ENCODE data around the gene GSG1L.

Gene GSG1L

DNA sequence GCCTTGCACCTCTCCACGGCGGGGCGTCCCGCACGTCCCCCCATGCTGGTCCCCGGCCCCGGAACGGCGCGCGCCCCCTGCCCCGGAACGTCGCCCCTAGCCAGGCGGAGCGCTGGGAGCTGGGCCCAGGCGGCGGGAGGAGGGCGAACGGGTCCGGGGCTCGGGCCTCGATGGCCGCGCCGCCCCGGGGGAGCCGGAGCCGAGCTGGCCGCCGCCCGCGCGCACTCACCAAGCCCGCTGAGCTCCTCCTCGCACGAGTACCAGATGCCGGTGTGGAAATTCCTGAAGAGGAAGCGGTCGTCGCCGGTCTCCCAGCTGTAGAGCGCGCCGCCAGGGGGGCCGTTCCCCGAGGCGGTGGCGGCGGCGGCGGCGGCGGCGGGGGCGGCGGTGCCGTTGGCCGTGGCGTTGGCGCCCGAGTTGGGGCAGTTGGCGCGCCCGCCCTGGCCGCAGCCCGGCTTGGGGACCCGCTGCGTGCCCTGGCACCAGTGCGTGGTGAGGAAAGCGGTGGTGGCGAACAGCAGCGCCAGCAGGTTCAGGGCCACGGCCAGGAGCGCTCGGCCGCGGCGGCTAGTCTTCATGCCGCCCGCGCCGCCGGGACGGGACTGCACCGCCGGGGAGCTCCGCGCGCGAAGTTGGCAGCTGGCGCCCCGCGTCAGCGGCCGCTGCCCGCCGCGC is 530 bp downstream of the GSG1L start:
- DNase-seq (ENCODE audit: low read depth): no peak

DNA sequence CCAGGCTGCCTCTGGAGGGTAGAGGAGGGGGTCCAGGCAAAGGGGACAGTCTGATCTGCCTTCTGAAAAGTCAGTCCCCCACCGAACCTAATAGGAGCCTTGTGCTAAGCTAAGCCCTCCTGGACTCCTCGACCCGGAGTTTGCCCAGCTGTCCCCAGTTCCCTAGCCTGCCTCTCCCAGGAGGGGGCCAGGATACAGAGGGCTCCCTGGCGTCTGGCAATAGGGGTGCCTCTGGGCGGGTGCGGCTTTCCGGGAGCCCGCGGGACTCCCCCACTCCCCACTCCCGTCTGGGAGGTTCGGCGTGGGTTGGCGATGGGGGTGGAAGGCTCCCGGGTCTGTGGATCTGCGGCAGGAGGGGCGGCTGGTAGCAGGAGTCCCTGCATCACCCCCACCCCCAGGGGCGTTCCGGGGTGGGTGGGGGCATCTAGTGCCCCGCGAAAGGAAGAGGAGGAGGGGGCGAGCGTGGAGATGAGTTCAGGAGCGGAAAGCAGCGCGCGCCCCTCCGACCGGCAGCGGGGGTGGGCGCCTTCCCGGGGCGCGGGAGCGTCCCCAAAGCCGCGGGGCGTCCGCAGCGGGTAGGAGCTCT is 1.2 kb downstream of the GSG1L start:
- DNase-seq (ENCODE audit: low read depth): no peak

GRCh38 chr16:28061352-28062101 is 2.0 kb downstream of the GSG1L start:
- no peak for DNase-seq (ENCODE audit: low read depth)

- no peak for DNase-seq (ENCODE audit: low read depth)
Observed at GRCh38 chr16:28059841-28060575, 3.5 kb downstream of the GSG1L start.

- no peak for DNase-seq (ENCODE audit: low read depth)
Observed at GRCh38 chr16:28058839-28059589, 4.5 kb downstream of the GSG1L start.

DNA sequence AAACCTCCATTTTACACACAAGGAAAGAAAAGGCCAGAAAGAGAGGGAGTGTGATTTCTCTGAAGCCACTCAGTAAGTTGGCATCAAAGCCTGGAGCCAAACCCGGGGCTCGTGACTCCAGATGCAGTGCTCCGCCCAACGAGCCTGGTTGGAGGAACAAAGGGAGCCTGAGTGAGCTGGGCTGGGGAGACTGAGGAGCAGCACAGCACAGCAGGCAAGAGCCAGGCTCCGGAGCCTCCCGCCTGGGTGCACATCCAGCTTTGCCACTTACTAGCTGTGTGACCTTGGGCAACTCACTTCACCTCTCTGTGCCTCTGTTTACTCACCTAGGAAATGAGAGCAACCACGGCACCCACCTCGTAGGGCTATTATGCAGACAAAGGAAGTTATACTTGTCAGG is 5.6 kb downstream of the GSG1L start:
- DNase-seq (ENCODE audit: low read depth): no peak

GRCh38 chr16:28053461-28053860 is 10.1 kb downstream of the GSG1L start:
- no peak for DNase-seq (ENCODE audit: low read depth)

DNA sequence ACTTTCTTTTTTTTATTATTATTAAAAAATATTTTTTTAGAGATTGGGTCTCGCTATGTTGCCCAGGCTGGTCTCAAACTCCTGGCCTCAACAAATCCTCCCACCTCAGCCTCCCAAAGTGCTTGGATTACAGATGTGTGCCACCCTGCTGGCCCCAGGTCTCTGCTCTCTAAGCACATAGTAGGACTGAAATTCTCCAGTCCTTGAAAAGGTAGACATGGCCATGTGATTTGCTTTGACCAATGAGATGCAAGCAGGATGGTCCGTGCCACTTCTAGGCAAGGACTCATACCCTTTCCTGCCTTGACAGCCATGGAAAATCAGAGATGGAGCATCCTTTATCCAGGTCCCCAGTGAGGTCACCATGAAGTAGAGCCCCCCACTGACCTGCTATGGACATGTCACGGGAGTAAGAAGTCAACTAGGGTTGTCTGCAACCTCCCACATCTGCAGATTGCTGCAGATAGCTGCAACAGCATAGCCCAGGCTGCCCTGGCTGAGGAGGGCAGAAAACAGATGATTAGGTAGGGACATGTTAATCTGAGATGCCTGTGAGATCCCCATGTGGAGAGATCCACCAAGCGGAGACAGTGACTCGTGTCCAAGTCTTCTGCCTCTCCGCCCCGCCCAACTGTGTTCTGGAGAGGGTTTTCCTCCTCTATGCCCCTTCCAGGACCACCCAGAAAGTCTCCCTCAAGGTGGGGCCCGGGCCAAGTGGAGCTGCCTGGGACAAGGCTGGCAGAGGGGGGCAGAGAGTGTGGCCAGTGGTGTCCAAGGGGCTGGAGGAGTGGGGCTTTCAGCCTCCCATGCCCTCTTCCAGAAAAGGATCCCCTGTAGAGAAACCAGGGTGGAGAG is 11.0 kb downstream of the GSG1L start:
- DNase-seq (ENCODE audit: low read depth): no peak

GRCh38 chr16:28051486-28051885 is 12.0 kb downstream of the GSG1L start:
- no peak for DNase-seq (ENCODE audit: low read depth)

DNA sequence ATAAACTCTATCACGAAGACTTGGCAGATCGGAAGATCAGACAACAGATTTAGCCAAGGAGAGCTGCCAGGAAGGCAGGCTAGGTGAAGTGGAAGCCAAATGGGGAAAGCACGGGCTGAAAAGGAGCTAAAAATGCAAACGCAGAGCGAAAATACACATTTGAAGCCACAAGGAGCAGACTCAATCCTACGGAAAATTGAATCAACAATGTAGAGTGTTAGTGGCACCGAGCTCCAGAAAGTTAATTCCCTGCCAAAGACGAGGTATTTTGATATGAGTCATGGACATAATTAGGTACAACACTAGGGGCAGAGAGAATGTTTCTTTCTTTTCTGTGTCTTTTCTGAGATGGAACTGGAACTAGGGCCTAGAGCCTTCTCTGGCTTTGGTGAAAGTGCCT is 20.7 kb downstream of the GSG1L start:
- no peak for DNase-seq (ENCODE audit: low read depth)

GRCh38 chr16:28041615-28042014 is 21.9 kb downstream of the GSG1L start:
- DNase-seq (ENCODE audit: low read depth): no peak

- DNase-seq (ENCODE audit: low read depth): no peak
Observed at GRCh38 chr16:28040039-28040438, 23.5 kb downstream of the GSG1L start.

GRCh38 chr16:28039493-28039892 is 24.0 kb downstream of the GSG1L start:
- no peak for DNase-seq (ENCODE audit: low read depth)

- no peak for DNase-seq (ENCODE audit: low read depth)
Observed at GRCh38 chr16:28038409-28038808, 25.1 kb downstream of the GSG1L start.

- no peak for DNase-seq (ENCODE audit: low read depth)
Observed at GRCh38 chr16:28035866-28036393, 27.6 kb downstream of the GSG1L start.

DNA sequence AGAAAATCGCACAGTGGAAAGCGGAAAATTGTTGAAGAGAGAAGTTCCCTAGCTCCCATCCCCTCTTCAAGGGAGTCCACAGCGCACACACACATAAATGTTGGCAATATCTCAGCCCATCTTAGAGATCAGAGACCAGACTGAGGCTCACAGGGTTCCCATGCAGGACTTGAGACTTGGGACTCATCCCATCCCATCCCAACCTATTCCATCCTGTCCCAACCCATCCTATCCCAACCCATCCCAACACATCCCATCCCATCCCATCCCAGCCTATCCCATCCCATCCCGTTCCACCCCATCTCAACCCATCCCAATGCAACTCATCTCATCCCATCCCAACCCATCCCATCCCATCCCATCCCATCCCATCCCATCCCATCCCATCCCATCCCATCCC is 29.6 kb downstream of the GSG1L start:
- DNase-seq (ENCODE audit: low read depth): no peak

GRCh38 chr16:28029387-28030002 is 34.0 kb downstream of the GSG1L start:
- DNase-seq (ENCODE audit: low read depth): no peak

GRCh38 chr16:28027055-28027454 is 36.5 kb downstream of the GSG1L start:
- DNase-seq (ENCODE audit: low read depth): no peak

- no peak for DNase-seq (ENCODE audit: low read depth)
Observed at GRCh38 chr16:28025631-28026030, 37.9 kb downstream of the GSG1L start.

DNA sequence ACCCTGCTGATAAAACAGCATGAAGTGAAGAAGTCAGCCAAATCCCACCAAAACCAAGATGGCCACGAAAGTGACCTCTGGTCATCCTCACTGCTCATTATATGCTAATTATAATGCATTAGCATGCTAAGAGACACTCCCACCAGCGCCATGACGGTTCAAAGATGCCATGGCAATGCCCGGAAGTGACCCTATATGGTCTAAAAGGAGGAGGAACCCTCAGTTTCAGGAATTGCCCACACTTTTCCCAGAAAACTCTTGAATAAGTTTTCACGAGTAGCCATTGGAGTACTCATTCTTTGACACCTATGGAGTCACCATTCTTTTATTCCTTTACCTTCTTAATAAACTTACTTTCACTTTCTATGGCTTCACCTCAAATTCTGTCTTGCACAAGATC is 44.3 kb downstream of the GSG1L start:
- no peak for DNase-seq (ENCODE audit: low read depth)

Measured in amniotic epithelial cell (primary cell).